SJCRH30 (cell line): ENCODE measurements around the gene ABI3. TPM values are rescaled to one million over a fixed set of nuclear protein-coding genes. Genes with fewer than 3 reads are reported as not detected.
A peak's percentile ranks its signal among the peaks of the same experiment; 100 is the strongest.
"Not testable (repeated sequence)": the region's sequence is repeated elsewhere in the genome, so short reads cannot be mapped to it uniquely, and the experiment has no call there.

Source experiments
- DNase-seq, 2 experiments: peaks; one replicate each; pipeline ENCODE4 v3.0.0-alpha.2; 2015 to 2020
- H3K27ac ChIP-seq: fragments of 250-450 bp; sonication (Bioruptor Pico); 2 replicates; pipeline ENCODE4 v1.5.1; 2020; ENCODE audit warnings: mild to moderate bottlenecking, moderate library complexity
- H3K27me3 ChIP-seq: fragments of 250-450 bp; sonication (Bioruptor Pico); 2 replicates; pipeline ENCODE4 v1.5.1; 2020; ENCODE audit warnings: mild to moderate bottlenecking, moderate library complexity
- H3K36me3 ChIP-seq: fragments of 250-450 bp; sonication (Bioruptor Pico); 2 replicates; pipeline ENCODE4 v1.5.1; 2020; ENCODE audit warnings: mild to moderate bottlenecking, moderate library complexity
- H3K4me1 ChIP-seq: fragments of 250-450 bp; sonication (Bioruptor Pico); 2 replicates; pipeline ENCODE4 v1.5.1; 2020; ENCODE audit warnings: mild to moderate bottlenecking, moderate library complexity
- H3K4me3 ChIP-seq: fragments of 250-450 bp; sonication (Bioruptor Pico); 2 replicates; pipeline ENCODE4 v1.5.1; 2020; ENCODE audit warnings: mild to moderate bottlenecking, moderate library complexity
- H3K9me3 ChIP-seq: fragments of 250-450 bp; sonication (Bioruptor Pico); replicated peaks from 2 replicates; pipeline ENCODE4 v1.5.1; 2020; ENCODE audit warnings: mild to moderate bottlenecking, moderate library complexity
- total RNA-seq: library from RNA; depleted of rRNA; stranded (reverse); fragments of >200 nt; shearing (Covaris generic); gene quantifications from 2 replicates; pipeline ENCODE4 v1.2.3, GENCODE V29; 2014; rRNA removed

The ABI3 gene
- total RNA-seq = 3.4 and 4.2 TPM in 2 replicates

GRCh38 chr17:49210158-49211029 lies at the start of gene ABI3, which contains the start of gene GNGT2:
TSS of gene ABI3 (plus strand) at chr17:49210707. CDS start at chr17:49210725, 18 bp downstream.
TSS of gene GNGT2 (minus strand) at chr17:49210574. CDS start at chr17:49207422, 3,152 bp downstream.
- DNase-seq = peak; percentile 82 to 87
- H3K27me3 ChIP-seq = no peaks in the 10 kb centered on the region
- H3K4me1 ChIP-seq = peaks cover 10% of the 10 kb centered on the region
- no peaks in the 10 kb centered on the region for H3K9me3 ChIP-seq
- H3K27ac ChIP-seq = peak within 1 kb of the TSS; percentile 51
- no peaks in the 10 kb centered on the region for H3K36me3 ChIP-seq
- peak within 1 kb of the TSS; percentile 53 for H3K4me3 ChIP-seq

- peaks cover 2% of the 10 kb centered on the region; the same call in 1 of the 2 replicates for H3K27me3 ChIP-seq
- no peak overlapping the region for H3K4me3 ChIP-seq
- no peaks in the 10 kb centered on the region for H3K36me3 ChIP-seq
- H3K27ac ChIP-seq = no peak overlapping the region
- DNase-seq = no peak
- no peaks in the 10 kb centered on the region for H3K4me1 ChIP-seq
- H3K9me3 ChIP-seq = no peaks in the 10 kb centered on the region
These were observed 47.6 kb upstream of the ABI3 start for GRCh38 chr17:49162866-49163265.

GRCh38 chr17:49165143-49165542 lies 45.4 kb upstream of the ABI3 start:
- Histone ChIP-seq H3K4me3 (no peak overlapping the region), H3K36me3 (no peaks in the 10 kb centered on the region), H3K27ac (no peak overlapping the region), H3K9me3 (no peaks in the 10 kb centered on the region), H3K27me3 (no peaks in the 10 kb centered on the region; the same call in 1 of the 2 replicates), H3K4me1 (no peaks in the 10 kb centered on the region)
- no peak for DNase-seq

GRCh38 chr17:49168706-49169105 lies 41.8 kb upstream of the ABI3 start:
- no peaks in the 10 kb centered on the region for H3K9me3 ChIP-seq
- no peak overlapping the region for H3K4me3 ChIP-seq
- H3K4me1 ChIP-seq = no peaks in the 10 kb centered on the region
- no peak for DNase-seq
- H3K36me3 ChIP-seq = no peaks in the 10 kb centered on the region
- H3K27me3 ChIP-seq = no peaks in the 10 kb centered on the region; the same call in 1 of the 2 replicates
- no peak overlapping the region for H3K27ac ChIP-seq

GRCh38 chr17:49170216-49170615 lies 40.3 kb upstream of the ABI3 start:
- Histone ChIP-seq H3K4me3 (no peak overlapping the region), H3K9me3 (peaks cover 3% of the 10 kb centered on the region; the same call in 1 of the 2 replicates), H3K36me3 (no peaks in the 10 kb centered on the region), H3K27me3 (no peaks in the 10 kb centered on the region; the same call in 1 of the 2 replicates), H3K27ac (no peak overlapping the region), H3K4me1 (no peaks in the 10 kb centered on the region)
- no peak for DNase-seq

GRCh38 chr17:49170711-49171110 lies 39.8 kb upstream of the ABI3 start:
- H3K4me3 ChIP-seq, H3K9me3 ChIP-seq, H3K27me3 ChIP-seq, DNase-seq, H3K27ac ChIP-seq, H3K36me3 ChIP-seq, H3K4me1 ChIP-seq: not testable (repeated sequence)

GRCh38 chr17:49175978-49176377 lies 34.5 kb upstream of the ABI3 start:
- H3K36me3 ChIP-seq, H3K4me1 ChIP-seq, H3K9me3 ChIP-seq, H3K27me3 ChIP-seq, H3K27ac ChIP-seq, H3K4me3 ChIP-seq, DNase-seq: not testable (repeated sequence)

- DNase-seq = peak; percentile 64 to 83
- H3K9me3 ChIP-seq = peaks cover 5% of the 10 kb centered on the region; the same call in 1 of the 2 replicates
- H3K4me1 ChIP-seq = no peaks in the 10 kb centered on the region
These were observed 30.2 kb upstream of the ABI3 start for GRCh38 chr17:49180303-49180702.

GRCh38 chr17:49180998-49181635 lies 29.4 kb upstream of the ABI3 start:
- H3K36me3 ChIP-seq = no peaks in the 10 kb centered on the region
- no peak for DNase-seq
- H3K4me3 ChIP-seq = no peak overlapping the region
- no peak overlapping the region for H3K27ac ChIP-seq
- no peaks in the 10 kb centered on the region for H3K4me1 ChIP-seq
- H3K27me3 ChIP-seq = no peaks in the 10 kb centered on the region
- H3K9me3 ChIP-seq = peaks cover 5% of the 10 kb centered on the region; the same call in 1 of the 2 replicates

More at GRCh38 chr17:49180303-49180702, 30.2 kb upstream of the ABI3 start:
- Histone ChIP-seq H3K27me3 (no peaks in the 10 kb centered on the region), H3K36me3 (no peaks in the 10 kb centered on the region), H3K27ac (no peak overlapping the region), H3K4me3 (no peak overlapping the region)

GRCh38 chr17:49183341-49183740 lies 27.2 kb upstream of the ABI3 start:
- Histone ChIP-seq H3K27me3 (no peaks in the 10 kb centered on the region), H3K27ac (no peak overlapping the region), H3K36me3 (no peaks in the 10 kb centered on the region), H3K9me3 (peaks cover 5% of the 10 kb centered on the region; the same call in 1 of the 2 replicates), H3K4me1 (no peaks in the 10 kb centered on the region), H3K4me3 (no peak overlapping the region)
- no peak for DNase-seq

GRCh38 chr17:49183801-49184200 lies 26.7 kb upstream of the ABI3 start:
- DNase-seq = no peak
- Histone ChIP-seq H3K4me1 (no peaks in the 10 kb centered on the region), H3K9me3 (peaks cover 5% of the 10 kb centered on the region; the same call in 1 of the 2 replicates), H3K4me3 (no peak overlapping the region), H3K36me3 (no peaks in the 10 kb centered on the region), H3K27ac (no peak overlapping the region), H3K27me3 (no peaks in the 10 kb centered on the region)

- not testable (repeated sequence) for H3K9me3 ChIP-seq, H3K4me3 ChIP-seq, H3K36me3 ChIP-seq, H3K4me1 ChIP-seq, H3K27ac ChIP-seq, H3K27me3 ChIP-seq, DNase-seq
These were observed 26.0 kb upstream of the ABI3 start for GRCh38 chr17:49184522-49184921.

- not testable (repeated sequence) for H3K36me3 ChIP-seq, H3K4me1 ChIP-seq, H3K9me3 ChIP-seq, DNase-seq, H3K27ac ChIP-seq, H3K27me3 ChIP-seq, H3K4me3 ChIP-seq
These were observed 25.1 kb upstream of the ABI3 start for GRCh38 chr17:49185381-49185780.

GRCh38 chr17:49187301-49187700 lies 23.2 kb upstream of the ABI3 start:
- H3K9me3 ChIP-seq = peaks cover 5% of the 10 kb centered on the region; the same call in 1 of the 2 replicates
- no peak for DNase-seq
- no peaks in the 10 kb centered on the region for H3K27me3 ChIP-seq
- H3K27ac ChIP-seq = no peak overlapping the region
- no peaks in the 10 kb centered on the region; the same call in 1 of the 2 replicates for H3K4me1 ChIP-seq
- H3K4me3 ChIP-seq = no peak overlapping the region
- no peaks in the 10 kb centered on the region for H3K36me3 ChIP-seq

GRCh38 chr17:49190932-49191331 lies 19.6 kb upstream of the ABI3 start:
- DNase-seq = no peak
- H3K27ac ChIP-seq = no peak overlapping the region
- no peak overlapping the region for H3K4me3 ChIP-seq

More at GRCh38 chr17:49190932-49191331, 19.6 kb upstream of the ABI3 start:
- no peaks in the 10 kb centered on the region for H3K27me3 ChIP-seq
- no peaks in the 10 kb centered on the region for H3K9me3 ChIP-seq
- no peaks in the 10 kb centered on the region; the same call in 1 of the 2 replicates for H3K4me1 ChIP-seq
- no peaks in the 10 kb centered on the region for H3K36me3 ChIP-seq
